ENCODE results near the gene SYNM.
"Not testable (repeated sequence)": the region's sequence is repeated elsewhere in the genome, so short reads cannot be mapped to it uniquely, and the experiment has no call there.

Gene SYNM, protein sequence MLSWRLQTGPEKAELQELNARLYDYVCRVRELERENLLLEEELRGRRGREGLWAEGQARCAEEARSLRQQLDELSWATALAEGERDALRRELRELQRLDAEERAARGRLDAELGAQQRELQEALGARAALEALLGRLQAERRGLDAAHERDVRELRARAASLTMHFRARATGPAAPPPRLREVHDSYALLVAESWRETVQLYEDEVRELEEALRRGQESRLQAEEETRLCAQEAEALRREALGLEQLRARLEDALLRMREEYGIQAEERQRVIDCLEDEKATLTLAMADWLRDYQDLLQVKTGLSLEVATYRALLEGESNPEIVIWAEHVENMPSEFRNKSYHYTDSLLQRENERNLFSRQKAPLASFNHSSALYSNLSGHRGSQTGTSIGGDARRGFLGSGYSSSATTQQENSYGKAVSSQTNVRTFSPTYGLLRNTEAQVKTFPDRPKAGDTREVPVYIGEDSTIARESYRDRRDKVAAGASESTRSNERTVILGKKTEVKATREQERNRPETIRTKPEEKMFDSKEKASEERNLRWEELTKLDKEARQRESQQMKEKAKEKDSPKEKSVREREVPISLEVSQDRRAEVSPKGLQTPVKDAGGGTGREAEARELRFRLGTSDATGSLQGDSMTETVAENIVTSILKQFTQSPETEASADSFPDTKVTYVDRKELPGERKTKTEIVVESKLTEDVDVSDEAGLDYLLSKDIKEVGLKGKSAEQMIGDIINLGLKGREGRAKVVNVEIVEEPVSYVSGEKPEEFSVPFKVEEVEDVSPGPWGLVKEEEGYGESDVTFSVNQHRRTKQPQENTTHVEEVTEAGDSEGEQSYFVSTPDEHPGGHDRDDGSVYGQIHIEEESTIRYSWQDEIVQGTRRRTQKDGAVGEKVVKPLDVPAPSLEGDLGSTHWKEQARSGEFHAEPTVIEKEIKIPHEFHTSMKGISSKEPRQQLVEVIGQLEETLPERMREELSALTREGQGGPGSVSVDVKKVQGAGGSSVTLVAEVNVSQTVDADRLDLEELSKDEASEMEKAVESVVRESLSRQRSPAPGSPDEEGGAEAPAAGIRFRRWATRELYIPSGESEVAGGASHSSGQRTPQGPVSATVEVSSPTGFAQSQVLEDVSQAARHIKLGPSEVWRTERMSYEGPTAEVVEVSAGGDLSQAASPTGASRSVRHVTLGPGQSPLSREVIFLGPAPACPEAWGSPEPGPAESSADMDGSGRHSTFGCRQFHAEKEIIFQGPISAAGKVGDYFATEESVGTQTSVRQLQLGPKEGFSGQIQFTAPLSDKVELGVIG (N-terminal part only)

DNA sequence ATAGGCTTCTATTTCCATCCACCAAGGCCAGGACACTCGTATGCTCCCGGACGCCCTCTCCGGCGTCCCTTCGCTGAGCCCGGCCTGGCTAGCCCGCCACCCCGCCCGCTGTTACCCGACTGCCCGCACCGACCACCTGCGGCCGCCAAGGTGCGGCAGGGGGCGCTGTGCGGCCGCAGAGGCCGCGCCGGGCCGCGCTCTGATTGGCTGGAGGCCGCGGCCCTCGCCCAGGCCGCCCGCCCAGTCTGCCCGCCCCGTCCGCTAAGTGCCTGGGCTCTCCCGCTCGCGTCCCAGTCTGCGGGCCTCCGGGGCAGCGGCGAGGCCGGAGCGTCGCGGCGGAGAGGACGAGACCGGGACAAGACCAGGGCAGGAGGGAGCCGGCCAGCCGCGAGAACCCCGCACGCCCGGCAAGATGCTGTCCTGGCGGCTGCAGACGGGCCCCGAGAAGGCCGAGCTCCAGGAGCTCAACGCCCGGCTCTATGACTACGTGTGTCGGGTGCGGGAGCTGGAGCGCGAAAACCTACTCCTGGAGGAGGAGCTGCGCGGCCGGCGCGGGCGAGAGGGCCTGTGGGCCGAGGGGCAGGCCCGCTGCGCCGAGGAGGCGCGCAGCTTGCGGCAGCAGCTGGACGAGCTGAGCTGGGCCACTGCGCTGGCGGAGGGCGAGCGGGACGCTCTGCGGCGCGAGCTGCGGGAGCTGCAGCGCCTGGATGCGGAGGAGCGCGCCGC is at the start of gene SYNM:
Gene SYNM (plus strand): TSS at position 293 of the 726 bp plus-strand sequence. CDS start 120 bp downstream, at position 413.
- peak in 1 of 2 donors; percentile 22 for DNase-seq (ENCODE audit: low read depth in 2 of 2)

DNA sequence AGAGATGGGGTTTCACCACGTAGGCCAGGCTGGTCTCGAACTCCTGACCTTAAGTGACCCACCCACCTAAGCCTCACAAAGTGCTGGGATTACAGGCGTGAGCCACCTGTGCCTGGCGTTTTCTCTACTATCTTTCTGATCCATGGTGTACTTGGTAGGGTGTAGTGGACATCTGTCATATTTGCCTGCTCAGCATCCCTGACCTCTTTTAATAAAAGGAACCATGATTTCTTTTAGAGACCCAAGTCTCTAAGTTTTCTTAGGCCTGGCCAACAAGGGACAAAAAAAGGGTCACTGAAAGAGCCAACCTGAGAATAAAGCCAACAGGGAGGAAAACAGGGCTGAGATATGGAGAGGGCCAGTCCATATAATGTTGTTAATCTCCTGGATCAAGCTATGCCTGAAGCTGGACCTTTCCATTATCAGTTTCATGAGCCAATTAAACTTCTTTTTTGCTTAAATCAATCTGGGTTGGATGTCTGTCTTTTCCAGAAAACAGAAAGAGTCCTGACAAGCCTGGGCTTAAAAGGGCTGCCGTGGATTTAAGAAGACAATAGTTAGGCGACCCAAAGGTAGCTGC is 49.2 kb upstream of the SYNM start:
- DNase-seq (ENCODE audit: low read depth in 2 of 2): no peak

DNA sequence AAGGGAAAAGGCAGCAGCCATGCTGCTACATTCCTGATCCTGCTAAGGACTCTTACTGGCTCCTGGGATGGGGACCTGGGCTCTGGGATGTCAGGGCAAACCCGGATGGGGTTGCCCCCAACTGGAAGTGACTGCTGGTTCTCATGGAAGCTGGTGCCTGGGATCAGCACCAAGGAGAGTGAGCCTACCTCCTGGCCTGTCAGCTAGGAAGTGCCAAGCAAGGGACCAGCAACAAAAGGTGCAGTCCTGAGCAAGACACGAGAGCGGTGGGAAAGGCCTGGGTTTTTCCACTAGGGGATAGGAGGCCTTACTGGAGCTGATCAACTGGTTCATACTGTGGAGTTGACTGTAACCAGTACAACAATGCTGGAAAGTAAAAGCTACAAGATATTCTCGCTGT is 47.9 kb upstream of the SYNM start:
- DNase-seq (ENCODE audit: low read depth in 2 of 2): no peak

DNA sequence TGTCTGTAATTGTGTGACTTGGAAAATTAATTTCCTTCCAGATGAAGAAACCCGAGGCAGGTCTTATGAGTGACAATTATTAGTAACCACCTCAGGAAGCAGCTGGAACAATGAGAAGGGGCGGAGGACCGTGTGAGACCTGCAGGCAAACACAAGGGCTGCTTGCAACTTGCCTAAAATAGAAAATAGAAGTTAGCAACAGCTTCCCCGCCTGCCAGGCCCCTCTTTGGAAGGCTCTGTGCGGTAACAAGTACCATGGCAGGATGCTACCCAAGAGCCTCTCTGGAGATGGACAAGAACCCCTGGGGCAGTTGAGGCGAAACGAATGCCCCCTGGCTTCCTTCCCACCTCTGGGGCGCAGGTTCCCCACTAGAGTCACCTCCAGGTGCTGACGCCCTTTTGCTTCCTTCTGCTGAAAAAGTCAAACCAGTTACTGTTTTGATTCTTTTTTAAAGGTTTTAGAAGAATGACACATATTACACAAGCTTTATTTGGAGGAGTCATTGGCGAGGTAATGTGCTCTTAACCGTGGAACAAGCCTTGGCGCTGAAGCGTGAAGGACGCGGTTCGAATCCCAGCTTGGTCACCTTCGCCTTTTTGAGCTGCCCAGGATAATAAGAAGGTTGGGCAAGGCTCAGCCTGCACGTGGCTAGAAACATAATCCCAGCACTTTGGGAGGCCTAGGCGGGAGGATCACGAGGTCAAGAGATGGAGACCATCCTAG is 47.0 kb upstream of the SYNM start:
- DNase-seq (ENCODE audit: low read depth in 2 of 2): no peak

DNA sequence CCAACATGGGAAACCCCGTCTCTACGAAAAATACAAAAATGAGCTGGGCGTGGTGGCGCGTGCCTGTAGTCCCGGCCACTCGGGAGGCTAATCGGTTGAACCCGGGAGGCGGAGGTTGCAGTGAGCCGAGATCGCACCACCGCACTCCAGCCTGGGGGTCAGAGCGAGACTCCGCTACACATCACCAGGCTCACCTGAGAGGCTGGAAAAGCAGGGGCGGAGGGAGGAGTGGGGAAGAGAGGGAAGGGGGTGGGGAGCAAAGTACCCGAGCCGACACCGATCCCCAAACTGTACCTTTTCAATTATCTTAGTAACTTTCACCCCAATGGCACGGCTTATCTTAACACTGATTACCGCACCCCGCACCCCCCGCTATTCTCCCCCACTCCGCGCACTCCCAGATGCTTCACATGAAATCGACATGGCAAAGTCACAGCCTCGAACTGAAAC is 46.4 kb upstream of the SYNM start:
- no peak for DNase-seq (ENCODE audit: low read depth in 2 of 2)

DNA sequence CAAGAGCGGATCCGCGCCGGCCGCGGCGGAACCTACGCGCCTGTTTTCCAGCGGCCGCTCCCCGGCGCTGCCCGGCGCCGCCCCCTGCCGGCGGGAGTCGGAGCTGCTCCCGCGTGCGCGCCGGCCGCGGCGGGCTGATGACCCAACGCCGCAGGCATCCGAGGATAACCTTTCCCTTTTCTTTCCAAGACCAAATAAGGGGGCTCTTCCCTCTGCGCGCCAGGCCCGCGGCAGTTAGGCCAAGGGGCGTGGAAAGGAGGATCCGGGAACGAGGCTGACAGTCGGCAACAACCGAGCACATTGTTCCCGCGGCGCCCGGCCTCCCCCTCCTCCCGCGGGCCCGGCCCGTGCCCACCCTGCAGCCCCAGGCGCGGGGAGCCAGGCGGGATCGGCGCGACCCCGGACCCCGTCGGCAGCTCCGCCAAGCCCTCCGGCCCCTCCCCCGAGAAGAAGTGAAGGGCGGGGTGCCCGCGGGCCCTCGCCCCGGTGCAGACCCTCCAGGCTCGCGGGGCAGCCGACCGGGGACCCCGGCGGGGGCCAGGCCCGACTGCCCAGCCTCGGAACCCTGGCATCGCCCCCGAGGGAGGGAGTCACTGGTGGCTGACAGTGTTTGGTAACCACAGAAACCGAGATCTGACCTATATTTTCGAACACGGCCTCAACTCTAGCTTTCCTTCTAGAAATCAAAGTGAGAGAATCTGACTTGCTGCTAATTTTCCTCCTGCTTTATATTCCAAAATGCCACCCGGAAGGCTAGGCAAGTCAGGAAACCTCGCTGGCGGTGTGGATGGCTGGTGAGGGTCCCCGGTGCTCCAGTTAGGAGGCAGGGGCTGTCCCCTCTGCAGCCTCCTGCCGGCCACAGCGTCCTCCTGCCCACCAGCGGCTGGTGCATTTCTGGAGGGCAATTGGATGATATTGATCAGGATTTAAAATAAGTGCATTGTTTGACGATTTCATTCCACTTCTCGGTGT is 45.6 kb upstream of the SYNM start:
- peak; percentile 32 to 35 for DNase-seq (ENCODE audit: low read depth in 2 of 2)

DNA sequence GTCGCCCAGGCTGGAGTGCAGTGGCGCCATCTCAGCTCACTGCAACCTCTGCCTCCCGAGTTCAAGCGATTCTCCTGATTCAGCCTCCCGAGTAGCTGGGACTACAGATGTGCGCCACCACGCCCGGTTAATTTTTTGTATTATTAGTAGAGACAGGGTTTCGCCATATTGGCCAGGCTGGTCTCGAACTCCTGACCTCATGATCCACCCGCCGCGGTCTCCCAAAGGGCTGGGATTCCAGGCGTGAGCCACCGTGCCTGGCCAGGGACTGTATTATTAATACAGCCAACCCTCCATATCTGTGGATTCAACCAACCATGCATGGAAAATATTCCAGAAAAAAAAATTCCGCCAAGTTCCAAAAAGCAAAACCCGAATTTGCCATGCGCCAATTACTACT is 44.7 kb upstream of the SYNM start:
- DNase-seq (ENCODE audit: low read depth in 2 of 2): not testable (repeated sequence)

DNA sequence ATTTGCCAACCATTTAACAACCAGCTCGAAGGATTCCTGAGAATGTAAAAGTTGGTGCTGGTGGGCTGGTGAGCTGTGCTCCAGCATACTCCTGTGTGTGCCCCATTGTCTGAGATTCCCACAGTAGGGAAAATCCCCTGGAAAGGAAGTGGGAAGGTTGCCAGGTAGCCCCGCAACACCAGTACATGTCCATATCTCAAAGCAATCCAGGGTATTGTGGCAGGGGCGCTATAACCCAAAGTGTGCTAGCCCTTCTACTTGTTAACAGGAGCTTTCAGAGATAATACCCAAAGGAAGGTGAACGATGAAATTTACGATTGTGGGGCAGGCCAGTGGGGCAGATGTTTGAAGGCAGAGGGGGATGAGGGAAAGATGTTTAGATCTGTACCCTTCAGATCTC is 42.7 kb upstream of the SYNM start:
- no peak for DNase-seq (ENCODE audit: low read depth in 2 of 2)

DNA sequence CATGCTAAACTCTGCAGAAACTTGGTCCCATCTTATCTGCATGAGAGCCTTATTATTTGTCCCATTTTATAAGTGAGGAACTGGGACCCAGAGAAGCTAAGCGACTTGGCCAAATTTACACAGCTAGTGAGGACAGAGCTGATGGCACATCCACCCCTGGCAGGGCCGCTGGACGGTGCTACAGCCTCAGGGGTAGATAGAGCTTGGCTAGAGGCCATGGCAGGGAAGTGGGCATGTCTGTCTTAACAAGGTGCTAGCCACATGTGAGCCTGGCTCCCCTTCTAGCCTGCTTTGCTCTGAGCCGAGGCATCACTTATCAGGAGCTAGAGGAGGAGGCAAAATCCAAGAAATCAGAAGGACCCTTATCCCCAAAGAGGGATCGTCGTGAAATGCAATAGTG is 36.7 kb upstream of the SYNM start:
- no peak for DNase-seq (ENCODE audit: low read depth in 2 of 2)

DNA sequence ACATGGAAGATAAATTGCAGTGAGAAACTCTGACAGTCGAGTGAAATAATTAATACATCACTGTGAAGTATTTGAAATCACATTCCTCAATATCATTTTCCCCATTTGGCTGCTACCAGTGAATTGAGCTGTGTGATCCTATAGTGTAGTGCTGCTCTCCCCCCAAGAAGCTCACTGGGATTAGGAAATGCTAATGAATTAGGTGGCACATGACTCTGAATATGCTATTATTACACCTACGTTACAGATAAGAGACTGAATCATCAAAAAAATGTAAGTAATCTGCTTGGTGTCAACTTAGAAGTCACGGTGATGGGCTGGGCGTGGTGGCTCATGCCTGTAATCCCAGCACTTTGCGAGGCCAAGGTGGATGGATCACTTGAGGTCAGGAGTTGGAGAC is 34.7 kb upstream of the SYNM start:
- DNase-seq (ENCODE audit: low read depth in 2 of 2): no peak

DNA sequence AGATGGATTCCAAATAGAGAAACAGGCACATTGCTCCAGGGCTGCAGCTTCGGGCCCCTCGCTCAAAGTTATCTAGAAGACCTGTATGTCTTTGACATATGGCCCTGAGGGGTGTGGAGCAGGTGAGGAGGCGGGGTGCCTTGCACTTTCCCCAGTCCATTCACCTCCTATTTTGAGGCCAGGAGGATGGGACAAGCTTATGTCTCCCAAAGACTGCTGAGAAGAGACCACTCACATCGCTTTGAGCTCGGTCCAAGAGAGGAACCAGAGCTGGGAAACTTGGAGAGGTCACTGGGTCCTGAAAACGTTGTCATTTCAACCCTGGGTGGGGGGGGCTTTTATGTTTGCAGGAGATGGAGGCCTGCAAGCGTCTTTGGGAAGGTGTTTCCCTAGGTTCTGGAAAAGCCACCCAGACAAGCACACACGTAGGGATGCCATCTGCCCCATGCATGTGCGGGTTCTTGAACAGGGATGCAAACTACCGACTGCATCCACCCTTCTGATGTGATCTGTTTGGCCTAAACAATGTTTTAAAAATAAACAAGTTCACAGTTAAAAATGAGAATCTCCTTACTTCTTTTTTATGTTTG is 33.7 kb upstream of the SYNM start:
- no peak for DNase-seq (ENCODE audit: low read depth in 2 of 2)

DNA sequence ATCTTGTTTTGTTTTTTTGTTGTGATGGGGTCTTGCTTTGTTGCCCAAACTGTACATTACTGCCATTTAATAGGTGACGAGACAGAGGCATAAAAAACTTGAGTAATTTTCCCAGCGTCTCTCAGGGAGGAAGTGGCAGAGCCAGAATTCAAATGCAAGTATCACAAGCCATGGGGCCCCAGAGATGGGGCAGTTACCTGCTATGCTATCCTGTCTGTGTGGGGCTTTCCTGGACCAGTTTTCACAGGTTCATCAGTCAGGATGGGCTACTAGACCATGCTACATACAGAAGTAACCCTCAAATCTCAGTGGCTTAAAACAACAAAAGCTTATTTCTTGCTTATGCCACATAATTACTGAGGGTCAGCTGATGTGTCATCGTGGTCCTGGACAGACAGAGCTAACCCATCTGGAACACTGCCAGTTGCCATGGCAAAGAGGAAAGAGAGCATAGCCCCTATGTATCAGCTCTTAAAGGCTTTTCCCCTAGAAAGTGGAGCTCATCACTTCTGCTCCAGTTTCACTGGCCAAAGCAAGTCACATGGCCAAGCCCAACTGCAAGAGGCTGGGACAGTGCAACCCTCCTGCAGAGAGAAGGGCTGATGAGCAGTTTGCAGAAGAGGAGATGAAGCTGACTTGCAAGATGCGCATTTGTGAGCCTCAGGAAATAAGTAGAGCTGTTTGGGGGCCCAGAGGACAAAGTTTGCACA is 31.7 kb upstream of the SYNM start:
- DNase-seq (ENCODE audit: low read depth in 2 of 2): no peak

DNA sequence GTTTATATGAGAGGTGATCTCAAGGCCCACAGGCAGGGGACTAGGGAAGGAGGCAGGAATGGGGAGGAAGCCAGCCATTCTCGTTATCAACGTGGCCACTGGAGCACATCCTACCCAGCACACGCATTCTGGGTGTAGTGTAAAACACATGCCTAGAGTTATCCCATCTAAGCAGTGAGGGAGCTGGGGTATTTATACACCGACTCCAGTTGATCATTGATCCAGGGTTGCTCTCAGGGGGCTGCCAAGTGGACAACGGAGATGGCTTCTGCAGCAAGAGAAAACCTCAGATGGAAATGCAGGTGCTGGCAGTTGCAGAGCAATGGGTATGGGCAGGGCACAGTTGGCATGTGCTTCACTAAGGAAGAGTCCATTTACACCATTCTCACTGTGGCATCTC is 30.4 kb upstream of the SYNM start:
- DNase-seq (ENCODE audit: low read depth in 2 of 2): no peak

DNA sequence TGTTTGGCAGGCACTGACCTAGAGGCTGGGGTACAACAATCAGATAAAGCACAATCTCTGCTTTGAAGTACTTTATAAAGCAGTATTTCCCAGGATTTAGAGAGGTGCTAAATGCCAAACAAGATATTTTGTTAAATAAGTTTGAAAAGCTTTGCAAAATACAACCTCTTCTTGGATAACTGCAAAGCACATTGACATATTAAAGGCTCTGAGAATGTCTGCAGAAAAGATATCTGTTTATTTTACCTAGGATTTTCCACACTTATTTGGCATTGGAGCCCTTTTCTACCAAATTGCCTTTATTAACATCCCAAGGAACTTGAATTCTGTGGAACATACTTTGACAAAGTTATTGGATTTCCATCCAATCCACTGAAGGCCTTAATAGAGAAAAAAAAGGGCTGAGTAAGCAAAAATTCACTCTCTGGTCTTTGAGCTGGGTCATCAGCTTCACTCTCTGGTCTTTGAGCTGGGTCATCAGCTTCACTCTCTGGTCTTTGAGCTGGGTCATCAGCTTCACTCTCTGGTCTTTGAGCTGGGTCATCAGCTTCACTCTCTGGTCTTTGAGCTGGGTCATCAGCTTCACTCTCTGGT is 29.7 kb upstream of the SYNM start:
- DNase-seq (ENCODE audit: low read depth in 2 of 2): not testable (repeated sequence)

DNA sequence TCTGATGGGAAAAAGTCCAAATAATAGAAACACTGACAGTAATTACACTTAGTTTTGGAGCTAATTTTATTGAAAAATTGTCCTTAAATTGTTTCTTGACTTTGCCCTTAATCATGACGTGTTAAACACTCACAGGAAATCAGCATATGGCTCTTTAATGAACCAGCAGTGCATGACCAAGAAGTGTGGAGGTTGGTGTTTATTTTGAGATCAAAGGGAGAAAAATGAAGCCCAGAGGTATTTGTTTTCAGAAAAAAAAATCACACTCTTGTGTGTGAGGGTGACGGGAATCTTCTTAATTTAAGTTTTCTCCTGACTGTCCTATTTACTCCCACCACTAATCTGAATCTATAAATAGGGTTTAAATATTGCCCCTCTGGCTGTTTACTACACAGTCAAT is 28.8 kb upstream of the SYNM start:
- no peak for DNase-seq (ENCODE audit: low read depth in 2 of 2)

DNA sequence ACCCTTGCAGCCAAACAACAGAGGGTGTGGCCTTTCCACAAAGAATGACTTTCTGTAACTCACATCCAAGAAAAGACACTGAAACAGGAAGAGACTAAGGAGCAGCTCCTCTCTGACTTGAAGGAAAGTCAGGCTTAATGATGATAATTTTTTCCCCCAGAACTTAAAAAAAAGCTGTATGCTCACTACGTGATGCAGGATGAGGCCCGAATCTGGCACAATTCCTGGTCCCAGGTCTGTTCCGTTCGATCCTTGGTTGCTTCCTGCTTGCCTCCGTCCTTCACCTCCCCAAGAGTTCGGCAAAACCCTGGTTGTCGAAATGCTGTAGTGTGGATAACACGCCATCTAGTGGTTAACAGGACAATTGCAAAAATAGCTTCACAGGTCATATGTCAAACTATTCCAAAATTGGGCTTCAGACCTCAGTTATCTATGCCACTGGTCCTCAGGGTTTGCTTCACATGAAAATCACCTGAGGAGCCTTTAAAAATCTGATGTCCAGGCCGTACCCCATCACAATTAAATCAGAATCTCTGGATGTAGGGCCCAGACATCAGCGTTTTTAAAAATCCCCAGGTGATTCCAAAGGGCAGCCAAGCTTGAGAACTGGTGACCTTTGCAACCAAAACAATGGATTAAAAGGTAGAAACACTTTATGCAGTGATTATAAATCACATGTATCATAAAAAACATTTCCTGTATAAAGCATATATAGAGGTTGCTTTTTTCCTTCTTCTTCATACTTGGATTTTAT is 28.1 kb upstream of the SYNM start:
- peak in 1 of 2 donors; percentile 14 for DNase-seq (ENCODE audit: low read depth in 2 of 2)

DNA sequence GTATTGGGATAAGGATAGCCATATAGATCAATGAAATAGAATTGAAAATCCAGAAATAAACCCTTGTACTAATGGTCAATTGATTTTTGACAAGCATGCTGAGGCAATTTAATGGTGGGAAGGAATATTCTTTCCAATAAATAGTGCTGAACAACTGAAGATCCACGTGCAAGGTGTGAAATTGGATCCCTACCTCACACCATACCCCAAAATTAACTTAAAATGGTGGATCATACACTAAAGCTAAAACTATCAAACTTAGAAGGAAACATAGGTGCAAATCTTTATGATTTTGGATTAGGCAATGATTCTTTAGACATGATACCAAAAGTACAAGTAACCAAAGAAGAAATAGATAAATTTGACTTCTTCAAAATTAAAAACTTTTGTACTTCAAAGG is 22.1 kb upstream of the SYNM start:
- DNase-seq (ENCODE audit: low read depth in 2 of 2): no peak
